Hepatocyte (in vitro differentiated cells): ENCODE results near the gene DSG3.

ENCODE experiments used
- CTCF ChIP-seq: fragments of 200-600 bp; sonication (generic); IDR thresholded peaks from 2 replicates; pipeline ENCODE4 v1.5.1; 2016; ENCODE audit warnings: antibody characterized with exemption, mild to moderate bottlenecking; ENCODE audit not compliant: poor library complexity
- EZH2 ChIP-seq: fragments of 200-600 bp; sonication (generic); IDR thresholded peaks from 2 replicates; pipeline ENCODE4 v1.6.1; 2016; ENCODE audit warnings: antibody characterized with exemption, mild to moderate bottlenecking, borderline replicate concordance
- EZH2phosphoT487 ChIP-seq: fragments of 200-600 bp; sonication (generic); IDR thresholded peaks from one replicate; pipeline ENCODE4 v1.6.1; 2018; ENCODE audit warnings: antibody characterized with exemption, mild to moderate bottlenecking, low read depth, moderate library complexity; ENCODE audit not compliant: unreplicated experiment, severe bottlenecking

GRCh38 chr18:31426021-31426420 is 21.5 kb upstream of the DSG3 start:
- TF ChIP-seq CTCF (no peak), EZH2phosphoT487 (no peak), EZH2 (no peak)
